ENCODE measurements around the gene PCDHGA8.

GRCh38 chr5:141434006-141434405, 41.6 kb downstream of the PCDHGA8 start:
- no peak for TF ChIP-seq POLR2A (IDR thresholded peaks at IDR 0.05; ENCODE audit: borderline replicate concordance, extremely low read depth, insufficient read depth, insufficient read length)
- TF ChIP-seq ZFX (IDR thresholded peaks at IDR 0.05), result no peak
- no peak for TF ChIP-seq EZH2phosphoT487 (IDR thresholded peaks at IDR 0.05; ENCODE audit: borderline replicate concordance)
- TF ChIP-seq FOSL1 (IDR thresholded peaks at IDR 0.05; ENCODE audit: low read depth), result no peak
- no peak for TF ChIP-seq SRF (IDR thresholded peaks at IDR 0.05; ENCODE audit: low read depth)
- no peak for TF ChIP-seq EZH2 (IDR thresholded peaks at IDR 0.05)
- TF ChIP-seq CTCF (IDR thresholded peaks at IDR 0.05 in 2 of 3, conservative IDR thresholded peaks at IDR 0.05 in 1 of 3; ENCODE audit: borderline replicate concordance in 1 of 3, insufficient read depth in 1 of 3, low read depth in 2 of 3, low read length in 2 of 3), result no peak
- TF ChIP-seq RAD21 (IDR thresholded peaks at IDR 0.05; ENCODE audit: low read depth), result no peak
- no peak for TF ChIP-seq CEBPB (IDR thresholded peaks at IDR 0.05; ENCODE audit: low read depth)
- TF ChIP-seq MAX (IDR thresholded peaks at IDR 0.05), result no peak
- TF ChIP-seq ATF3 (IDR thresholded peaks at IDR 0.05), result no peak
- no peak for TF ChIP-seq POLR2AphosphoS5 (IDR thresholded peaks at IDR 0.05; ENCODE audit: low read depth, low read length)

Data from HCT116 (cell line).